Measurements from ENCODE around the gene WDFY1.
A peak's percentile ranks its signal among the peaks of the same experiment; 100 is the strongest.

The WDFY1 gene

GRCh38 chr2:223957092-223957851 is 12.1 kb upstream of the WDFY1 start, which contains the start of gene MRPL44:
Gene MRPL44, plus strand, starts transcription at chr2:223957463. Its CDS starts 10 bp downstream, at chr2:223957473.
- DNase-seq: peak; percentile 99 to 100 (median 99)

DNA sequence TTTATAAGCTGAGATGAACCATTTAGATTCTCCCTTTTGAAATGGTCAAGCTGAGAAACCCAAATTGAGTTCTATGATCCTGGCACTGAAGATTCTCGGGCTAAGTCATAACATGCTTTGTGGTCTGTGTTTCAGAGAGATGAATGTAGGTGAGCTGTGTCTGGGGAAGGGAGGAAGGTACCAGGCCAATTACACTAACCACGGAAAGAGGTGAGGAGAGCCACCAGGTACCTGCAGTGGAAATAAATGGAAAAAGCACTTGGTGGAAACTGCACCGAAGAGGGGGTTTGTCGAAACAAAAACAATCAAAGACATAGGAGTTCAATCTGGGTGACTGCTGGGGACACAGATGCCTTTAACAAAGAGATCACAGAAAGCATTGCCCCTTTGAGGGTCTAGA is 11.2 kb upstream of the WDFY1 start:
- DNase-seq: peak in 1 of 4 experiments; percentile 11

DNA sequence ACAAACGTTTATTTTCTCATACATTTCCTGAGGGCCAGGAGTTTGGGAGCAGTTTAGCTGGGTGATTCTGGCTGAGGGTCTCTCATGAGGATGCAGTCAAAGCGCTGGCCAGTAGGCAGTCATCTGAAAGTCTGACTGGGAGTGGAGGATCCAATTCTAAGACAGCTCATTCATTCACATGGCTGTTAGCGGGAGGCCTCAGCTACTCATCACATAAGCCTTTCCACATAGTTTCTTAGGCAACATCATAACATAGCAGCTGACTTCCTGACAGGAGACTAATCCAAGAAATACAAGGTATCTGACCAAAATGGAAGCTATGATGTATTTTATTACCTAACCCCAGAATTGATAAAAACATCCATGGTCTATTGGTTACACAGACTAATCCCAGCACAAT is 9.3 kb upstream of the WDFY1 start:
- peak; percentile 28 to 66 (median 45) for DNase-seq

- DNase-seq: no peak
These were observed 7.3 kb upstream of the WDFY1 start for GRCh38 chr2:223952280-223952968.

DNA sequence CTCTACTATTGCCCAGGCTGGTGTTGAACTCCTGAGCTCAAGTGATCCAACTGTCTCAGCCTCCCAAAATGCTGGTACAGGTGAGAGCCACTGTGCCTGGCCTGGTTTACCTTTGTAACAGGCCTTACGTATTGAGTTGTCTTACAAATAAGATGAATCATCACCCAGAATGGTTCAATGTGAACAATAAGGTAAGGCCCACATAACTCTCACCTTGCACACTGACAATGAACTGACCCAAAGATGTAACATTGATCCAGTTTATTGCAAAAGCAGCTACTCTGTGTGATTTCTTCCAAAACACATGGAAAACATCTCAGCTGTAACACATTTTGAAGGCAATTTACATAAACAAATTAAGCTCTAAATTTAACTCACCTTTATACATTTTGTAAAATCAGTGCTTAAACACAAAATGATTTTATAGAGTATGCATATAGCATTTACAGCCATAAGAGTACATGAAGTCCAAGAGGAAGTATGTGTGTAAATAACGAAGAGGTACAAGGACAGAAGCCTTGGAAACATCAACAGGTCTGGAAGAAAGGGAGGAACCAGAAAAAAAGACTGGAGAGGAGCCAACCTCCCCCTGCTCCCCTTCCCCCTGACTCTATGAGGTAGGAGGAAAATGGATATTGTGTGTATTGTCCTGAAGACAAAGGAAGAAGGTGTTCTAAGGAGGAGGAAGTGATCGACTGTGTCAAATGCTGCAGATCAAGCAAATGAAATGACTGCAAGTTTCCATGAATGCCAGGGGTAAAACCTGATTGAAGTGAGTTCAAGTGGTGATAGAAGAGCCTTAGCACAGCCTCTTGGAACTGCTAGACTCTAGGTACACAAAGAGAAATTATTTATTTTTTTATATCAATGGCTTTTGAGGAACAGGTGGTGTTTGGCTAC is 5.6 kb upstream of the WDFY1 start:
- no peak for DNase-seq

GRCh38 chr2:223949241-223949840 is 4.2 kb upstream of the WDFY1 start:
- DNase-seq: no peak

DNA sequence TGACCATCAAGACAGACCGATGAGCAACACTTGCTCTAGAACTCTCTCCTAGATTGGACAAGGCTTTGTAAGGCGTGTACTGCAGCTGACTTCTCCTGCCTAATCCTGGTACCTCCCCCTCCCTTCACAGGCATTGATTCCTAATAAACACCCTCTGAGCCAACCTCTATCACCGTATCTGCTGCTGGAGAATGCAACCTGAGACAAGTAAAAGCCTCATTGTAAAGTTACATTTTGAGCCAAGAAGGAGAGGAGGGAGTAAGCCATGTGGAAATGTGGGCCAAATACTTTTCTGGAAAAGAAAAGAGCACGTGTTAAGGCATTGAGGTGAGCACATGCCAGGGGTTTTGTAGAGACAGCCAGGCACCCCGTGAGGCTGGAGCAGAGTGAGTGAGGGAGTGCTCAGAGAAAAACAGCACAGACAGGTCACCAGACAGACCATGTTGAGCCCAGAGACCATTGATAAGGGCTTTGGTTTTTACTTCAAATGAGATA is 2.6 kb upstream of the WDFY1 start:
- no peak for DNase-seq

- DNase-seq: no peak
These were observed 620 bp upstream of the WDFY1 start for GRCh38 chr2:223945755-223946154.

GRCh38 chr2:223944166-223944702 is 901 bp downstream of the WDFY1 start:
- DNase-seq: peak; percentile 11 to 52 (median 33)

DNA sequence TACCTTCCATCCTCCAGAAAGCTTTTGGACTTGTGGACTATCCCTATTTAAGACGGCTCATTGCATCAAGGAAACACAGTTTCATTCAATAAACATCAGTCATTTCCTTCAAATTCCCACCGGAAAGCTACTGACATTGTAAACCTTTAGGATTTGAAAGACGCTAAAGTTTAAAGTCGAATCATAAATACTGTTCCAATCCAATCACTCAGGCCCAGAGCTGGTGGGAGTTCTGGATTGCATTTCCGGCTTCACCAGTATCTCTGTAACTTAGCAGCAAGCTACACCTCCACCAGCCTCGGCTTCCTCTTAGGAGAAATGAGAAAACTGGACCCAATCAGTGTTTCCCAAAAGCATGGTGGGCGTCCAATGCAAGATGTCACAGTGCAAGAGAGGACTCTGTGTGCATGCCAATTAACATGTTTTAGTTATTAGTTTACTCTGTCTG is 1.6 kb downstream of the WDFY1 start:
- DNase-seq: peak; percentile 66 to 82 (median 78)

GRCh38 chr2:223943135-223943534 is 2.0 kb downstream of the WDFY1 start:
- DNase-seq: no peak

DNA sequence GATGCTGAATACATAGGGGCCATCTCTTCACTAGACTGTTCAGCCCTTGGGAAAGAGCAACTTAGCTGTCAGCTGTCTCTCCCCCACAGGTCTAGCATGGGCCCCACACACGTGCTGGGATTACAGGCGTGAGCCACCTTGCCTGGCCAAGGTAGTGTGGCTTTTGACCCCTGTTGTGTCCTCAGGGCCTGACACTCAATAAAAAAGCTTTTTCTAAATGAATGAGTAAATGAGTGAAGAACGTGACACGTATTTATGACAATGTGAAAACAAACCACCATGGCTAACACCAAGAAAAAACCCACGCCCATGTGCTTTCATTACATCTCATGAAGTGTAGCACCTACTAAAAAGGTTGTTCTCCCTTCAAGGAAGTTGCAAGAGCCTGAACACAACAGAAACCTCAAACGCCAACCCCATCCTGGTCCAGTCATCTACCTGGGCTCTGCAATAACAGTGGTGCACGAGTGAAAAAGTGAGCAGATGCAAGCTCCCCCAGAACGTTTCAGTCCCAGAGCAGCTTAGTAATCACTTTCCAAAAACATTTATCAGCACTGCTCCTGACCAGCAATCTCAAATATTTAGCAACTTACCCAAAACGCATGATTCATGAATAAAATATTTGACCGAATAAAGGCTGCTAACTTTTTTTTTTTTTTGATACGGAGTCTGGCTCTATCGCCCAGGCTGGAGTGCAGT is 3.4 kb downstream of the WDFY1 start:
- no peak for DNase-seq

DNA sequence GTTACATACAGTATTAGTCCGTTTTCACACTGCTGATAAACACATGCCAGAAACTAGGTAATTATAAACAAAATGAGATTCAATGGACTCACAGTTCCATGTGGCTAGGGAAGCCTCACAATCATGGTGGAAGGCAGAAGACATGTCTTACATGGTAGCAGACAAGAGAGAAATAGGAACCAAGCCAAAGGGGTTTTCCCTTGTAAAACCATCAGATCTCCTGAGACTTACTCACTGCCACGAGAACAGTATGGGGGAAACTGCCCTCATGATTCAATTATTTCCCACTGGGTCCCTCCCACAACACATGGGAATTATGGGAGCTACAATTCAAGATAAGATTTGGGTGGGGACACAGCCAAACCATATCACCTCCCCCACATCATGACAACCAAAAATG is 5.7 kb downstream of the WDFY1 start:
- peak; percentile 55 to 87 (median 73) for DNase-seq

DNA sequence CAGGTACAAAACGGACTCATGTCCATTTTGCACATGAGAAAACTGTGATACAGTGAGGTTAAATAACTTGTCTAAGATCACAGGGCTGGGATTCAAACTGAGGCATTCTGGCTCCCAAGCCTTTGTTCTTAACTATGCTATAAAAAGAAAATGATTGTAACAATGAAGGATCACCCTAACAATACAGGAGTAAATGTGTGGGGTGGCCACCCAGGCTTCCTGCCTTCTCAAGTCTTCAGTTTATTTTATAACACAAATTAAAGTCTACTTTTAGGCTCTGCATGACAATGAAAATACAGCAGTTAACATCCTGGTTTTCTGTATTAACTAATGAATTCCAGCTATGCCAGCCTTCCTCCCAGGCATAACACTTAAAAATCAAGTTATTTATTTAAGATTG is 7.6 kb downstream of the WDFY1 start:
- DNase-seq: no peak

- DNase-seq: no peak
These were observed 8.2 kb downstream of the WDFY1 start for GRCh38 chr2:223936862-223937326.

DNA sequence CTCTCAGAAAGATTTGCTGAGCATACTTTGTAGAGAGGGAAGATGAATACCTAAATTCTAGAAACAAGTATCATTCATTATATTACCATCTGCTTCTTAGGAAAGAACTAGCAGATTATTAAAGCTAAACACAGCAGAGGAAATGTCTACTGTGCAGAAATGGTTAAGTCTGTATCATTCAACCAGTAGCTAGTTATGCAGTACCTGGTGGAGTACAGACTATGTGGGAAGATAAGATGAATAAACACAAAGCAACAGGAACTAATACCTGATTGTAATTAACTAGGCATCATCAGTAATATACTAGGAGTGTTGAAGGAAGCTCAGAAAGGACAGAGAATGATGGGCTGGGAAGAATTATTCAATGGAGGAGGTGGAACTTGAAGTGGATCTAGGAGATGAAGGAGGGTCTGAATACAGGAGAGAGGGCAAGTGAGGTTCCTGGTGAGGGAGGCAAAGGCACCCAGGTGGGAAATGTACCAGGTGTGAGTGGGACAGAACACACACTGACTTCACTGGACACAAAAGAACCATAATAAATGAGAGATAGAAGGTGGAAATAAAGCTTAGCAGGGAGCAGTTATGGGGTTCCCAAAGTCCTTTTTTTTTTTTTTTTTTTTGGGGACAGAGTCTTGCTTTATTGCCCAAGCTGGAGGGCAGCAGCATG is 9.5 kb downstream of the WDFY1 start:
- no peak for DNase-seq

- DNase-seq: no peak
These were observed 10.3 kb downstream of the WDFY1 start for GRCh38 chr2:223934870-223935269.

DNA sequence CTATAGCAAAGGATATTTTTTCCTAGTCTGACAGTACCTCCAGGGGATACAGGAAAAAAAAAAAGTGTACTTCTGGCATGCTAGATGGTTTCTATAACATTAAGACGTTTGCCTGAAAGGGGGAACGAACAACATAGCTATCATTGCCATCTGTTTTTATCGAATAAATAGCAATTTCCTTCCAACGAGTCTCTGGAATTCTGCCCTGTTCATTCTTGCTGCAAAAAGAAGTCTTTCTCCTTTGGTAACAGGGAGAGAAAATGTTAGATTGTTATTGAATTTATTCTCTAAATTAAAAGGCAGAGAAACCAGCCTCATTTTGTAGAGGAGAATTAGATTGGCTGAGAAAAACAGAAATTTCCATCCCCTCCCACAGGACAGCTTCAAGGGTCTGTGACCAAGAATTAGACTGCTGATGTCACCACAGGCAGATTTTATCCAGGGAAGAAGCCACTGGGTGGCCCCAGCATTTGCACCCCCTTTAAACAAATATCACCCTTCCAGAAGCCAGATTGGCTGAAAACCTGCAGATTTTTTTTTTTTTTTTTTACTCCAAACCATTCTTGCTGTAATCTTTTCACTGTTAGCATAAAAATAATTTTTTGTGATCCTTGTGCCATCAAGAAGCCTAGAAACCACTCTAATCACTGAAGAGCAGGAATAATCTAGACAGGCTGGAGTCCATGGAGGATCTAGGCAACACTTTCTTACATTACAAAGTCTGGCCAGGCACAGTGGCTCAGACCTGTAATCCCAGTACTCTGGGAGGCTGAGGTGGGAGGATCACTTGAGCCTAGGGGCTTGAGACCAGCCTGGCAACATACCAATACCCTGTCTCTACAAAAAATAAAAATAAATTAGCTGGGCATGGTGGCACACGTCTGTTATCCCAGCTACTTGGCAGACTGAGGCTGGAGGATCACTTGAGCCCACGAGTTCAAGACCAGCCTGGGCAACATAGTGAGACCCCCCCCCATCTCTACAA is 12.0 kb downstream of the WDFY1 start:
- no peak for DNase-seq

All from suppressor macrophage (primary cell).